8988T (cell line): ENCODE measurements around the gene SLC25A36.

Experiments used
- DNase-seq: peaks from one replicate; pipeline ENCODE4 v3.0.0; 2011

The SLC25A36 gene

GRCh38 chr3:140941434-140942220 is at the start of gene SLC25A36:
Gene SLC25A36, plus strand, starts transcription at chr3:140941836. Its CDS starts 219 bp downstream, at chr3:140942055.
- peak; percentile 48 for DNase-seq

GRCh38 chr3:140896997-140897396 is 44.6 kb upstream of the SLC25A36 start:
- no peak for DNase-seq

- no peak for DNase-seq
Observed at GRCh38 chr3:140898340-140899180, 43.1 kb upstream of the SLC25A36 start.

GRCh38 chr3:140899363-140899762 is 42.3 kb upstream of the SLC25A36 start:
- DNase-seq, result no peak

- DNase-seq, result no peak
Observed at GRCh38 chr3:140902791-140903190, 38.8 kb upstream of the SLC25A36 start.

- DNase-seq, result no peak
Observed at GRCh38 chr3:140903196-140903595, 38.4 kb upstream of the SLC25A36 start.

GRCh38 chr3:140904521-140904920 is 37.1 kb upstream of the SLC25A36 start:
- DNase-seq, result no peak

GRCh38 chr3:140905559-140905958 is 36.1 kb upstream of the SLC25A36 start:
- DNase-seq, result no peak

GRCh38 chr3:140906785-140907184 is 34.9 kb upstream of the SLC25A36 start:
- no peak for DNase-seq

GRCh38 chr3:140910860-140911259 is 30.8 kb upstream of the SLC25A36 start:
- DNase-seq, result peak; percentile 17

GRCh38 chr3:140911822-140912221 is 29.8 kb upstream of the SLC25A36 start:
- no peak for DNase-seq

- no peak for DNase-seq
Observed at GRCh38 chr3:140913728-140914127, 27.9 kb upstream of the SLC25A36 start.

GRCh38 chr3:140914384-140914945 is 27.2 kb upstream of the SLC25A36 start:
- no peak for DNase-seq

- DNase-seq, result no peak
Observed at GRCh38 chr3:140916603-140917002, 25.0 kb upstream of the SLC25A36 start.

- DNase-seq, result no peak
Observed at GRCh38 chr3:140917772-140918171, 23.9 kb upstream of the SLC25A36 start.

GRCh38 chr3:140920029-140920428 is 21.6 kb upstream of the SLC25A36 start:
- no peak for DNase-seq

- DNase-seq, result no peak
Observed at GRCh38 chr3:140922634-140923033, 19.0 kb upstream of the SLC25A36 start.

GRCh38 chr3:140924097-140924873 is 17.4 kb upstream of the SLC25A36 start:
- no peak for DNase-seq

- DNase-seq, result no peak
Observed at GRCh38 chr3:140927279-140928069, 14.2 kb upstream of the SLC25A36 start.

- DNase-seq, result no peak
Observed at GRCh38 chr3:140929446-140929845, 12.2 kb upstream of the SLC25A36 start.

- no peak for DNase-seq
Observed at GRCh38 chr3:140931016-140931454, 10.6 kb upstream of the SLC25A36 start.

GRCh38 chr3:140931801-140932200 is 9.8 kb upstream of the SLC25A36 start:
- DNase-seq, result no peak
